Chondrocyte (in vitro differentiated cells): Measurements from ENCODE around the gene PRSS50. TPM values are rescaled to one million over a fixed set of nuclear protein-coding genes. Genes with fewer than 3 reads are reported as not detected.

ENCODE experiments used
- DNase-seq: peaks from one replicate; pipeline ENCODE4 v3.0.0; 2021; ENCODE audit warnings: mixed read lengths, low spot score
- H3K27ac Mint-ChIP-seq: one replicate; pipeline ENCODE4 v1.8.0; 2021; ENCODE audit warnings: mild to moderate bottlenecking, moderate library complexity, mixed read lengths; ENCODE audit not compliant: unreplicated experiment
- H3K27me3 Mint-ChIP-seq: 2 replicates; pipeline ENCODE4 v1.8.0; 2021; ENCODE audit warnings: low read depth, mixed read lengths
- H3K36me3 Mint-ChIP-seq: 2 replicates; pipeline ENCODE4 v1.8.0; 2021; ENCODE audit warnings: low read depth, mixed read lengths
- H3K4me1 Mint-ChIP-seq: 2 replicates; pipeline ENCODE4 v1.8.0; 2021; ENCODE audit warnings: low read depth, mild to moderate bottlenecking, mixed read lengths
- H3K4me3 Mint-ChIP-seq: one replicate; pipeline ENCODE4 v1.8.0; 2021; ENCODE audit warnings: mild to moderate bottlenecking, moderate library complexity, mixed read lengths; ENCODE audit not compliant: unreplicated experiment
- H3K9me3 Mint-ChIP-seq: 2 replicates; pipeline ENCODE4 v1.8.0; 2021; ENCODE audit warnings: low read depth, mixed read lengths
- total RNA-seq: library from RNA; stranded (reverse); gene quantifications from 3 replicates; pipeline ENCODE4 v1.2.1, GENCODE V29; 2021
- TF ChIP-seq, protein P1 (sequence below): fragments of 200-600 bp; sonication (generic); IDR thresholded peaks from 2 replicates; pipeline ENCODE4 v1.5.0; 2021; ENCODE audit warnings: antibody characterized with exemption, mild to moderate bottlenecking, moderate library complexity

The PRSS50 gene
- total RNA-seq, 1 donor from 2014 or later: not detected

DNA sequence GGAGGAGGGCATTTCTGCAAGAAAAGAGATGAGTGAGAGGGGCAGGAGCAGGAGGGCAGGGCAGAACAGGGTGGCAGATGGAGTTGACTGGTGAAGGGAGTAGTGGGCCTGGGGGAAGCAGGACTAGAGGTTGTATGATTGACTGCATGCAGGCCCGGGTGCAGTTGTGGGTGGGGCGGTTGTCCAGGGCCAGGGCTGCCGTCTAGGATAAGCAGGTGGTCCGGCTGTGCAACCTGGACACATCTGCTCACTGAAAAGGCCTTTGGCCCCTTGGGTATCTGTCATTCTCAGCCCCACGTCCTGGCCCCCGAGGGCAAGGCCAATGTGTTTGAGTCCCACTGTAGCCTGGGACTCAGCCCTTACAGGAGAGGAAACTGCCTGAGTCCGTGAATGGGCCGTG, 49.6 kb downstream of the PRSS50 start:
- Mint-ChIP-seq H3K9me3 (no peaks in the 10 kb centered on the region), H3K27me3 (no peaks in the 10 kb centered on the region)
- peak; percentile 82 for DNase-seq

DNA sequence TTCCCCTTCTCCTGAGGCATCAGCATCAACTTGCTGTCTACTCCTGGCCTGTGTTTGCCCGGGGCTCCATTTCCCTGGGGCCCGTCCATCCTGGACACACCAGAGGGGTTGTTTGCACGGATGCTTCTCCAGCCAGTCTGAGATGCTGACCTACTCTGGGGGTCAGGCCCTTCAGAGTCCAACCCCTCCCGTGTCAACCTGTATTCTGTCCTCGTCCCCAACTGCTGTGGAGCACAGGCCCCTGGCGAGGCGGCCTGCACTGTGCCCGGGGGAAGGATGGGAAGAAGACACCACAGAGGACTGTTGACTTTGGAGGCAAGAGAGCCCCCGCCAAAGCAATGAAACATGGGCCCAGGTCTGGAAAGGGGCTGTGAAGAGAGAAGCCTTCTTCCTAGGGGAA, 50.0 kb downstream of the PRSS50 start:
- peak; percentile 64 for DNase-seq
- Mint-ChIP-seq H3K27ac (no peak overlapping the region), H3K9me3 (no peaks in the 10 kb centered on the region), H3K4me3 (no peak overlapping the region), H3K27me3 (peaks cover under 1% of the 10 kb centered on the region), H3K4me1 (peaks cover 4% of the 10 kb centered on the region), H3K36me3 (no peaks in the 10 kb centered on the region)
- TF ChIP-seq, protein P1, sequence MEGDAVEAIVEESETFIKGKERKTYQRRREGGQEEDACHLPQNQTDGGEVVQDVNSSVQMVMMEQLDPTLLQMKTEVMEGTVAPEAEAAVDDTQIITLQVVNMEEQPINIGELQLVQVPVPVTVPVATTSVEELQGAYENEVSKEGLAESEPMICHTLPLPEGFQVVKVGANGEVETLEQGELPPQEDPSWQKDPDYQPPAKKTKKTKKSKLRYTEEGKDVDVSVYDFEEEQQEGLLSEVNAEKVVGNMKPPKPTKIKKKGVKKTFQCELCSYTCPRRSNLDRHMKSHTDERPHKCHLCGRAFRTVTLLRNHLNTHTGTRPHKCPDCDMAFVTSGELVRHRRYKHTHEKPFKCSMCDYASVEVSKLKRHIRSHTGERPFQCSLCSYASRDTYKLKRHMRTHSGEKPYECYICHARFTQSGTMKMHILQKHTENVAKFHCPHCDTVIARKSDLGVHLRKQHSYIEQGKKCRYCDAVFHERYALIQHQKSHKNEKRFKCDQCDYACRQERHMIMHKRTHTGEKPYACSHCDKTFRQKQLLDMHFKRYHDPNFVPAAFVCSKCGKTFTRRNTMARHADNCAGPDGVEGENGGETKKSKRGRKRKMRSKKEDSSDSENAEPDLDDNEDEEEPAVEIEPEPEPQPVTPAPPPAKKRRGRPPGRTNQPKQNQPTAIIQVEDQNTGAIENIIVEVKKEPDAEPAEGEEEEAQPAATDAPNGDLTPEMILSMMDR: no peak

More for the DNA sequence above, 49.6 kb downstream of the PRSS50 start:
- Mint-ChIP-seq H3K27ac (no peak overlapping the region), H3K4me3 (no peak overlapping the region), H3K4me1 (peaks cover 3% of the 10 kb centered on the region), H3K36me3 (no peaks in the 10 kb centered on the region)
- TF ChIP-seq, protein P1: no peak

DNA sequence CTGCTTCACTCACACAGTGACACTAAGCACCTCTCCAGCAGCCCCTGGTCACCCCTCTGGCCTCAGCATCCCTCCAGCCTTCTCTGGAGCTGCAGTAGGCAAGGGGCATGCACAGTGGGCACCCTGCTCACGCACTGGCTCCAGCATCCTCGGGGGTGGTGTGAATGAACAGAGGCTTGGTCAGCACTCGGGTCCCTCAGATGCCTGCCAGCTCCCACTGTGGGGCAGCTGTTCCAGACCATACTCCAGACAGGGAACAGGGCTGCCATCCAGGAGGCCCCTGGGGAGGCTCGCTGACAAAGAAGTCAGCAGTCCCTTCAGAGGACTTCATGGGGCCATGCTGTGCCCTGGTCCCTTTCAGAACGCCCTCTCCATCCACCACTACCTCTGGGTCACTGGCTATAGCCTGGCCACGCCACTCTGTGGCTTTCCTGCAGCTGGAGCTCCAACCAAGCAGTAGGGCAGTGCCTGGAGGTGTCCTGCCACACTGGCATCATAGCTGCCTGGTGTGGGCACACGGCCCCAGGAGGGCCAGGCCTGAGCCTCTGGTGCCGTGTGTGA, 50.5 kb downstream of the PRSS50 start:
- peaks cover 4% of the 10 kb centered on the region for H3K4me1 Mint-ChIP-seq
- no peak overlapping the region for H3K4me3 Mint-ChIP-seq
- no peak overlapping the region for H3K27ac Mint-ChIP-seq
- peaks cover 5% of the 10 kb centered on the region for H3K27me3 Mint-ChIP-seq
- DNase-seq: peak; percentile 62
- H3K9me3 Mint-ChIP-seq: no peaks in the 10 kb centered on the region
- no peaks in the 10 kb centered on the region for H3K36me3 Mint-ChIP-seq
- TF ChIP-seq, protein P1: no peak

DNA sequence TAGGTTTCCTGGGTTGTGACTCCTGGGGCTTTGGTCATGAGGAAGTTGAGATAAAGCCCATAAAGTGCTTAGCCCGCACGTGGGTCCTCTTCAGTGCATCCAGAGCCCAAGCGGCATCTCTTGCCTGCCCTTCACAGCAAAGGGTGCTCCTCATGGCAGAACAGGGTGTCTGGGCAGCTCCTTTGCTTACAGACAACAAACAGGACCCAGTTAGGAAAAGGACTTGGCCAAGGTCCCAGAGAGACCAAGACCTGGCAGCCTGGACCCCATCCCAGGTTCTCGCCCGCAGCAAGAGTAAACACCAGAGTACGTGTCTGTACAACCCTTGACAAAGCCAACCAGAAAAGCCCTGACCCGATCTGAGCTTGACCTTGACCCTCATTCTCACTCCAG, 51.2 kb downstream of the PRSS50 start:
- no peak for DNase-seq
- H3K27me3 Mint-ChIP-seq: peaks cover 5% of the 10 kb centered on the region
- peaks cover 4% of the 10 kb centered on the region for H3K4me1 Mint-ChIP-seq
- TF ChIP-seq, protein P1: no peak
- no peaks in the 10 kb centered on the region for H3K36me3 Mint-ChIP-seq
- H3K4me3 Mint-ChIP-seq: no peak overlapping the region
- H3K27ac Mint-ChIP-seq: no peak overlapping the region
- no peaks in the 10 kb centered on the region for H3K9me3 Mint-ChIP-seq

DNA sequence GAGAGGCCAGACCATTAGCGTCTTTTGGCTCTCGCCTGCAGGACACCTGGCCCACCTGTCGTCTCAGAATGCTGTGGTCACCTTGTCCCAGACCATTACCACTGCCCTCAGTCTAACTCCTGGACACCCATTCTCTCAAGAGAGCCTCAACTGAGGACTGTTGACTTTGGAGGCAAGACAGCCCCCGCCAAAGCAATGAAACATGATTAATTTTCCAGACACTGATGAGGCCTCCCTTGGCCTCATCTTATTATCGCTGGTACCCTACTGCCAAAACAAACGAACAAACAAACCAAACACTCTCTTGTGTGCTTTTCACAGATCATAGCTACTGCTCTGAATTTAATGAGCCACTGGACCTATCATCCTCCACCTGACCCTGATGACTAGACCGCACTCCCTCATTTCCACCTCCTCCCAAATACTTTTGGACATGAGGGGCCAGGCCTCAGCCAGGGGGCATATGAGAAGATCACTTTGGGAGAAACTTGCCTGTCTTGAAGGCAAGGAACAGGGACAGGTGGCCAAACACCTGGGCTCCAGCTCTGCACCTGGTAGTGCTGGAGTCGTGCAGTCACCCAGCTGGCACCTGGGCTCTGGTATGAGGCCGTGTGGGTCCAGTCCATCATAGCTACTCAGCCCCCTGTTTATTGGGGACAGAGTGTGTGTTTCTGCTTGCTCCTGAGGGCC, 51.8 kb downstream of the PRSS50 start:
- Mint-ChIP-seq H3K4me1 (peaks cover 6% of the 10 kb centered on the region), H3K9me3 (no peaks in the 10 kb centered on the region), H3K27me3 (peaks cover 5% of the 10 kb centered on the region), H3K27ac (no peak overlapping the region), H3K36me3 (no peaks in the 10 kb centered on the region), H3K4me3 (no peak overlapping the region)
- TF ChIP-seq, protein P1: no peak
- peak; percentile 66 for DNase-seq
